Caco-2 (cell line): ENCODE data around the gene RGS7. TPM values are rescaled to one million over a fixed set of nuclear protein-coding genes. Genes with fewer than 3 reads are reported as not detected.

Experiments
- BruUV-seq: library from RNA; stranded (reverse); fragments of 400-500 nt; replicated peaks from 2 replicates; lab custom pipeline; 2021; lab: Mats Ljungman, UMichigan
- CTCF ChIA-PET: fragments of 300-600 bp; sonication (Branson Sonifier 250); formaldehyde crosslinking; loops from one replicate; lab custom pipeline; 2022; ENCODE audit warnings: antibody characterized with exemption; lab: Charles Lee
- POLR2A ChIA-PET: fragments of 300-600 bp; sonication (Branson Sonifier 250); formaldehyde crosslinking; loops from one replicate; lab custom pipeline; 2022; ENCODE audit warnings: antibody characterized with exemption; lab: Charles Lee
- DNase-seq, 2 experiments: peaks; one replicate each; pipeline versions ENCODE4 v3.0.0 to v3.0.0-alpha.2; 2020 to 2022
- H3K27me3 ChIP-seq: replicated peaks from 2 replicates; pipeline ENCODE4 v1.6.0; 2011; ENCODE audit warnings: low read length; ENCODE audit not compliant: control insufficient read depth, insufficient read depth
- H3K36me3 ChIP-seq: 2 replicates; pipeline ENCODE4 v1.5.1; 2011; ENCODE audit warnings: low read length; ENCODE audit not compliant: control insufficient read depth, insufficient read depth
- H3K4me1 ChIP-seq: fragments of 250-450 bp; sonication (Bioruptor Pico); 2 replicates; pipeline ENCODE4 v1.5.1; 2020; ENCODE audit warnings: mild to moderate bottlenecking
- H3K4me3 ChIP-seq: 2 replicates; pipeline ENCODE4 v1.5.1; 2011; ENCODE audit warnings: low read depth, mild to moderate bottlenecking, control low read depth, low read length
- H3K9me3 ChIP-seq: fragments of 250-450 bp; sonication (Bioruptor Pico); 2 replicates; pipeline ENCODE4 v1.5.1; 2020; ENCODE audit warnings: mild to moderate bottlenecking, moderate library complexity
- H3K27ac Mint-ChIP-seq: one replicate; pipeline ENCODE4 v1.8.0; 2022; ENCODE audit warnings: mixed read lengths; ENCODE audit not compliant: unreplicated experiment
- H3K27me3 Mint-ChIP-seq: one replicate; pipeline ENCODE4 v1.8.0; 2022; ENCODE audit warnings: mixed read lengths; ENCODE audit not compliant: insufficient read depth, unreplicated experiment
- H3K36me3 Mint-ChIP-seq: one replicate; pipeline ENCODE4 v1.8.0; 2022; ENCODE audit warnings: mild to moderate bottlenecking, mixed read lengths; ENCODE audit not compliant: insufficient read depth, unreplicated experiment
- H3K4me1 Mint-ChIP-seq: one replicate; pipeline ENCODE4 v1.8.0; 2022; ENCODE audit warnings: low read depth, mixed read lengths; ENCODE audit not compliant: unreplicated experiment
- H3K4me3 Mint-ChIP-seq: one replicate; pipeline ENCODE4 v1.8.0; 2022; ENCODE audit warnings: mild to moderate bottlenecking, moderate library complexity, mixed read lengths; ENCODE audit not compliant: unreplicated experiment
- H3K9me3 Mint-ChIP-seq: one replicate; pipeline ENCODE4 v1.8.0; 2022; ENCODE audit warnings: mixed read lengths; ENCODE audit not compliant: unreplicated experiment
- intact Hi-C: fragments of 100-400 bp; cut with micrococcal nuclease; formaldehyde crosslinking; loops from one replicate; pipeline ENCODE4 v1.10.0; 2022; ENCODE audit not compliant: unreplicated experiment
- total RNA-seq: library from RNA; stranded (reverse); gene quantifications from 2 replicates; pipeline ENCODE4 v1.2.3, GENCODE V29; 2022
- TF ChIP-seq, protein P1 (sequence below), 2 experiments: fragments of 200-600 bp in 1 of 2; IDR thresholded peaks; 1 replicate in 1 of 2; 2 replicates in 1 of 2; pipeline versions ENCODE4 v1.5.1 to v1.8.0; 2011 to 2022; ENCODE audit warnings: antibody characterized with exemption in 1 of 2, control low read depth in 1 of 2, inconsistent platforms in 1 of 2, low read depth in 1 of 2, low read length in 1 of 2, mild to moderate bottlenecking in 1 of 2, moderate library complexity in 1 of 2; ENCODE audit not compliant: insufficient read depth in 1 of 2, severe bottlenecking in 1 of 2, unreplicated experiment in 1 of 2

The RGS7 gene
- total RNA-seq, 1 experiment from 2014 or later, result not detected

DNA sequence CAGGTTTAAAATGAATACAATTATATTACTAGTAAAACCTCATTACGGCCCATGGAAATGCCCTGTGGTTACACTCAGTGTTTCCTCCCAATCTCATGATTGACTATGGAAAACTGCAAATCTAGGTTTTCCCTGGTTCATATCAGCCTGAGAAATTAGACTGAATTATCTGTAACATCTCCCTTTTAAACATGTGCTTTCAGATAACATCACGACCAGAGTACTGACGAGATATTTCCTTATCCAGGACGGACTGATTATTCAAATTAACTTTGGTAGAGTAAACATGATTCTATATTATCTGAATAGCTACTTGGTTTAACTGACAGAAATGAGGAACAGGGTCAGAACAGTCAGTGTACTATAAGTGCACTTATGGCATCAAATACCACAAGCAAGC is 82.3 kb downstream of the RGS7 start:
- Histone ChIP-seq H3K4me3 (no peak overlapping the region), H3K36me3 (no peaks in the 10 kb centered on the region; the same call in 1 of the 2 replicates), H3K9me3 (peaks cover 12% of the 10 kb centered on the region; the same call in 1 of the 2 replicates), H3K4me1 (no peaks in the 10 kb centered on the region; the same call in 1 of the 2 replicates), H3K27me3 (no peaks in the 10 kb centered on the region)
- H3K36me3 Mint-ChIP-seq, result peaks cover 5% of the 10 kb centered on the region
- no peak overlapping the region for H3K27ac Mint-ChIP-seq
- BruUV-seq, result no TSS peak
- intact Hi-C loops, result no loop called here
- DNase-seq, result no peak
- no peaks in the 10 kb centered on the region for H3K4me1 Mint-ChIP-seq
- H3K9me3 Mint-ChIP-seq, result peaks cover 35% of the 10 kb centered on the region
- CTCF ChIA-PET, result no interaction called here
- no peaks in the 10 kb centered on the region for H3K27me3 Mint-ChIP-seq
- H3K4me3 Mint-ChIP-seq, result no peak overlapping the region
- POLR2A ChIA-PET, result no interaction called here
- TF ChIP-seq, protein P1, sequence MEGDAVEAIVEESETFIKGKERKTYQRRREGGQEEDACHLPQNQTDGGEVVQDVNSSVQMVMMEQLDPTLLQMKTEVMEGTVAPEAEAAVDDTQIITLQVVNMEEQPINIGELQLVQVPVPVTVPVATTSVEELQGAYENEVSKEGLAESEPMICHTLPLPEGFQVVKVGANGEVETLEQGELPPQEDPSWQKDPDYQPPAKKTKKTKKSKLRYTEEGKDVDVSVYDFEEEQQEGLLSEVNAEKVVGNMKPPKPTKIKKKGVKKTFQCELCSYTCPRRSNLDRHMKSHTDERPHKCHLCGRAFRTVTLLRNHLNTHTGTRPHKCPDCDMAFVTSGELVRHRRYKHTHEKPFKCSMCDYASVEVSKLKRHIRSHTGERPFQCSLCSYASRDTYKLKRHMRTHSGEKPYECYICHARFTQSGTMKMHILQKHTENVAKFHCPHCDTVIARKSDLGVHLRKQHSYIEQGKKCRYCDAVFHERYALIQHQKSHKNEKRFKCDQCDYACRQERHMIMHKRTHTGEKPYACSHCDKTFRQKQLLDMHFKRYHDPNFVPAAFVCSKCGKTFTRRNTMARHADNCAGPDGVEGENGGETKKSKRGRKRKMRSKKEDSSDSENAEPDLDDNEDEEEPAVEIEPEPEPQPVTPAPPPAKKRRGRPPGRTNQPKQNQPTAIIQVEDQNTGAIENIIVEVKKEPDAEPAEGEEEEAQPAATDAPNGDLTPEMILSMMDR (IDR thresholded peaks at IDR 0.05; ENCODE audit: insufficient read depth in 1 of 2, low read depth in 1 of 2, low read length in 1 of 2, severe bottlenecking in 1 of 2, unreplicated experiment in 1 of 2), result no peak

DNA sequence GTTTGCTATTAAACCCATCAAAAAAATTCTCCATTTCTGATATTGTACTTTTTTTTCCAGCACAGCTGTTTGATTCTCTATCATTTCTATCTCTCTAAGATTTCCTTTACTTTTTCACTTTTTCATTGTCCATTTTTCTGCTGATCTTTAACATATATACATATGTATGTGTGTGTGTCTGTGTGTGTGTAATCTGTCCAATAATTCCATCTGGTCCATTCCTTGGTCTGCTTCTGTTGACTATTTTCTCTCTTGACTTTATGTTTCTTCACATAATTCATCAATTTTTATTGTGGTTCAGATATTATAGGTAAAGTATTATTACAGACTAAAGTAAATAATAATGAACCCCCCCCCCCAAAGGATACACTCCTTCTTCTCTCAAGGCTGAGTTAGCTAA is 84.2 kb downstream of the RGS7 start:
- Histone ChIP-seq H3K9me3 (peaks cover 12% of the 10 kb centered on the region; the same call in 1 of the 2 replicates), H3K36me3 (no peaks in the 10 kb centered on the region; the same call in 1 of the 2 replicates), H3K4me3 (no peak overlapping the region), H3K4me1 (no peaks in the 10 kb centered on the region; the same call in 1 of the 2 replicates), H3K27me3 (no peaks in the 10 kb centered on the region)
- no TSS peak for BruUV-seq
- no peaks in the 10 kb centered on the region for H3K4me1 Mint-ChIP-seq
- TF ChIP-seq, protein P1 (IDR thresholded peaks at IDR 0.05; ENCODE audit: insufficient read depth in 1 of 2, low read depth in 1 of 2, low read length in 1 of 2, severe bottlenecking in 1 of 2, unreplicated experiment in 1 of 2), result no peak
- H3K27me3 Mint-ChIP-seq, result no peaks in the 10 kb centered on the region
- intact Hi-C loops, result no loop called here
- no peak overlapping the region for H3K27ac Mint-ChIP-seq
- DNase-seq, result no peak
- ChIA-PET POLR2A (no interaction called here), CTCF (no interaction called here)
- no peak overlapping the region for H3K4me3 Mint-ChIP-seq
- H3K9me3 Mint-ChIP-seq, result peaks cover 26% of the 10 kb centered on the region
- H3K36me3 Mint-ChIP-seq, result peaks cover 5% of the 10 kb centered on the region

DNA sequence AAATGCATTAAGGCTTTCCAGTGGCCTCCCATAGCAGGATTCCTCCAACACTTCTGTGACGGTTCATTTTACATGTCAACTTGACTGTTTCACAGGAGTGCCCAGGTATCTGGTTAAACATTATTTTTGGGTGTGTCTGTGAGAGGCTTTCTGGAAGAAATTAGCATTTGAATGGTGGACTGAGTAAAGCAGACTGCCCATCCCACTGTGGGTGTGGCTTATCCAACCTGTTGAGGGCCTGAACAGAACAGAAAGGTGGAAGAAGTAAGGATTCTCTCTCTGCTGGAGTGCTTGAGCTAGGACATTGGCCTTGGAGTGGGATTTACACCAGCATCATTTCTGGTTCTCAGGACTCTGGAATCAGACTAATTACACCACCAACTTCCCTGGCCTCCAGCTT is 85.6 kb downstream of the RGS7 start:
- H3K4me1 ChIP-seq, result no peaks in the 10 kb centered on the region; the same call in 1 of the 2 replicates
- no peaks in the 10 kb centered on the region for H3K27me3 ChIP-seq
- H3K27me3 Mint-ChIP-seq, result peaks cover 4% of the 10 kb centered on the region
- BruUV-seq, result no TSS peak
- peaks cover 23% of the 10 kb centered on the region for H3K9me3 Mint-ChIP-seq
- ChIA-PET CTCF (no interaction called here), POLR2A (no interaction called here)
- TF ChIP-seq, protein P1 (IDR thresholded peaks at IDR 0.05; ENCODE audit: insufficient read depth in 1 of 2, low read depth in 1 of 2, low read length in 1 of 2, severe bottlenecking in 1 of 2, unreplicated experiment in 1 of 2), result no peak
- peaks cover 5% of the 10 kb centered on the region for H3K36me3 Mint-ChIP-seq
- H3K27ac Mint-ChIP-seq, result no peak overlapping the region
- H3K9me3 ChIP-seq, result peaks cover 12% of the 10 kb centered on the region; the same call in 1 of the 2 replicates
- peak; percentile 8 to 35 for DNase-seq
- no peak overlapping the region for H3K4me3 ChIP-seq
- H3K36me3 ChIP-seq, result no peaks in the 10 kb centered on the region; the same call in 1 of the 2 replicates
- no peak overlapping the region for H3K4me3 Mint-ChIP-seq
- intact Hi-C loops, result no loop called here
- no peaks in the 10 kb centered on the region for H3K4me1 Mint-ChIP-seq
